OCI-LY3 (cell line): ENCODE results near the gene HGS.
A peak's percentile ranks its signal among the peaks of the same experiment; 100 is the strongest.

ENCODE experiments used
- H2AFZ ChIP-seq: fragments of 200-600, 300-600 bp; shearing (Covaris generic); 2 replicates; pipeline ENCODE4 v1.6.0; 2014; ENCODE audit warnings: antibody characterized with exemption, low read depth, low read length
- H3K27ac ChIP-seq: fragments of 200-600, 300-600 bp; sonication (generic); 2 replicates; pipeline ENCODE4 v1.5.1; 2014; ENCODE audit warnings: mild to moderate bottlenecking, low read length, moderate library complexity, mixed read lengths
- H3K27me3 ChIP-seq: fragments of 200-600, 300-600 bp; sonication (generic); 2 replicates; pipeline ENCODE4 v1.6.1; 2014; ENCODE audit warnings: low read depth, low read length, mixed read lengths
- H3K36me3 ChIP-seq: fragments of 200-600, 300-600 bp; sonication (generic); replicated peaks from 2 replicates; pipeline ENCODE3; 2014; ENCODE audit warnings: low read depth, low read length, mixed read lengths
- H3K4me1 ChIP-seq: fragments of 300-600, 200-600 bp; sonication (generic); 2 replicates; pipeline ENCODE4 v1.6.1; 2014; ENCODE audit warnings: low read length, mixed read lengths
- H3K4me2 ChIP-seq: fragments of 200-600, 300-600 bp; sonication (generic); 2 replicates; pipeline ENCODE4 v1.6.1; 2014; ENCODE audit warnings: low read length, mixed read lengths
- H3K4me3 ChIP-seq: fragments of 300-600, 200-600 bp; sonication (generic); 2 replicates; pipeline ENCODE4 v1.5.1; 2014; ENCODE audit warnings: antibody characterized with exemption, mild to moderate bottlenecking, low read length, moderate library complexity
- H3K79me2 ChIP-seq: fragments of 300-600, 200-600 bp; shearing (Covaris generic); 2 replicates; pipeline ENCODE4 v1.6.1; 2014; ENCODE audit warnings: mild to moderate bottlenecking, low read length, mixed read lengths
- H3K9ac ChIP-seq: fragments of 300-600, 200-600 bp; shearing (Covaris generic); 2 replicates; pipeline ENCODE4 v1.6.0; 2014; ENCODE audit warnings: mild to moderate bottlenecking, low read length, moderate library complexity
- H3K9me3 ChIP-seq: fragments of 200-600, 300-600 bp; shearing (Covaris generic); 2 replicates; pipeline ENCODE4 v1.6.1; 2014; ENCODE audit warnings: low read length, mixed read lengths; ENCODE audit not compliant: insufficient read depth
- H4K20me1 ChIP-seq: fragments of 200-600, 300-600 bp; sonication (generic); 2 replicates; pipeline ENCODE4 v1.6.1; 2016; ENCODE audit warnings: low read length, mixed read lengths; ENCODE audit not compliant: insufficient read depth
- CTCF ChIP-seq: fragments of 200-600, 300-600 bp; sonication (generic); IDR thresholded peaks from 2 replicates; pipeline ENCODE4 v1.5.1; 2014; ENCODE audit warnings: antibody characterized with exemption, low read length, low read depth
- EZH2phosphoT487 ChIP-seq: fragments of 200-600 bp; shearing (Covaris generic); IDR thresholded peaks from 2 replicates; pipeline ENCODE4 v1.6.1; 2018; ENCODE audit warnings: antibody characterized with exemption, mixed run types, low read depth

HGS gene

GRCh38 chr17:81664051-81664470 lies 19.8 kb upstream of the HGS start:
- Histone ChIP-seq H3K79me2 (peaks cover 39% of the 10 kb centered on the region), H3K27me3 (no peaks in the 10 kb centered on the region), H3K36me3 (peaks cover 23% of the 10 kb centered on the region), H2AFZ (no peak overlapping the region), H3K4me1 (peaks cover 25% of the 10 kb centered on the region), H3K9me3 (no peaks in the 10 kb centered on the region), H3K4me2 (no peak overlapping the region), H4K20me1 (no peaks in the 10 kb centered on the region), H3K9ac (no peak overlapping the region), H3K27ac (no peak overlapping the region), H3K4me3 (no peak overlapping the region)
- no peak for TF ChIP-seq EZH2phosphoT487
- TF ChIP-seq CTCF: no peak

GRCh38 chr17:81665205-81666091 lies 18.4 kb upstream of the HGS start:
- Histone ChIP-seq H3K79me2 (peaks cover 42% of the 10 kb centered on the region), H3K27me3 (no peaks in the 10 kb centered on the region), H2AFZ (no peak overlapping the region), H3K4me2 (peak overlapping the region; percentile 93), H3K9me3 (no peaks in the 10 kb centered on the region), H3K4me3 (peak overlapping the region; percentile 96), H3K9ac (peak overlapping the region; percentile 94), H4K20me1 (no peaks in the 10 kb centered on the region), H3K4me1 (peaks cover 22% of the 10 kb centered on the region), H3K36me3 (peaks cover 30% of the 10 kb centered on the region), H3K27ac (peak overlapping the region; percentile 67)
- no peak for TF ChIP-seq EZH2phosphoT487

- peaks cover 22% of the 10 kb centered on the region for H3K4me1 ChIP-seq
- H3K27me3 ChIP-seq: no peaks in the 10 kb centered on the region
- peak overlapping the region; percentile 94 for H3K9ac ChIP-seq
- peak overlapping the region; percentile 67 for H3K27ac ChIP-seq
- no peaks in the 10 kb centered on the region for H3K9me3 ChIP-seq
- peak overlapping the region; percentile 96 for H3K4me3 ChIP-seq
- peaks cover 32% of the 10 kb centered on the region for H3K36me3 ChIP-seq
- H3K79me2 ChIP-seq: peaks cover 42% of the 10 kb centered on the region
- no peak overlapping the region for H2AFZ ChIP-seq
- H3K4me2 ChIP-seq: peak overlapping the region; percentile 93
- TF ChIP-seq EZH2phosphoT487 (no peak), CTCF (no peak)
- no peaks in the 10 kb centered on the region for H4K20me1 ChIP-seq
Observed at GRCh38 chr17:81666092-81666341, 17.8 kb upstream of the HGS start.

GRCh38 chr17:81666342-81667191 lies 17.2 kb upstream of the HGS start, which contains the start of the genes CCDC137 and OXLD1:
CCDC137 (plus strand) TSS chr17:81666737; CDS start chr17:81666767, 30 bp downstream.
OXLD1 (minus strand) TSS chr17:81666605; CDS start chr17:81666577, 28 bp downstream.
- H3K9ac ChIP-seq: peak within 1 kb of the TSS; percentile 94
- H3K4me3 ChIP-seq: peak within 1 kb of the TSS; percentile 96
- H3K27me3 ChIP-seq: no peaks in the 10 kb centered on the region
- H3K9me3 ChIP-seq: no peaks in the 10 kb centered on the region
- H3K27ac ChIP-seq: peak within 1 kb of the TSS; percentile 67
- no peak for TF ChIP-seq EZH2phosphoT487
- no peak for TF ChIP-seq CTCF
- peaks cover 22% of the 10 kb centered on the region for H3K4me1 ChIP-seq
- H3K36me3 ChIP-seq: peaks cover 37% of the 10 kb centered on the region
- H3K79me2 ChIP-seq: peaks cover 42% of the 10 kb centered on the region
- no peak within 1 kb of the TSS for H2AFZ ChIP-seq
- H3K4me2 ChIP-seq: peak within 1 kb of the TSS; percentile 93
- no peaks in the 10 kb centered on the region for H4K20me1 ChIP-seq
